Measurements from ENCODE around the gene CREG1.
A peak's percentile ranks its signal among the peaks of the same experiment; 100 is the strongest.

Gene CREG1

DNA sequence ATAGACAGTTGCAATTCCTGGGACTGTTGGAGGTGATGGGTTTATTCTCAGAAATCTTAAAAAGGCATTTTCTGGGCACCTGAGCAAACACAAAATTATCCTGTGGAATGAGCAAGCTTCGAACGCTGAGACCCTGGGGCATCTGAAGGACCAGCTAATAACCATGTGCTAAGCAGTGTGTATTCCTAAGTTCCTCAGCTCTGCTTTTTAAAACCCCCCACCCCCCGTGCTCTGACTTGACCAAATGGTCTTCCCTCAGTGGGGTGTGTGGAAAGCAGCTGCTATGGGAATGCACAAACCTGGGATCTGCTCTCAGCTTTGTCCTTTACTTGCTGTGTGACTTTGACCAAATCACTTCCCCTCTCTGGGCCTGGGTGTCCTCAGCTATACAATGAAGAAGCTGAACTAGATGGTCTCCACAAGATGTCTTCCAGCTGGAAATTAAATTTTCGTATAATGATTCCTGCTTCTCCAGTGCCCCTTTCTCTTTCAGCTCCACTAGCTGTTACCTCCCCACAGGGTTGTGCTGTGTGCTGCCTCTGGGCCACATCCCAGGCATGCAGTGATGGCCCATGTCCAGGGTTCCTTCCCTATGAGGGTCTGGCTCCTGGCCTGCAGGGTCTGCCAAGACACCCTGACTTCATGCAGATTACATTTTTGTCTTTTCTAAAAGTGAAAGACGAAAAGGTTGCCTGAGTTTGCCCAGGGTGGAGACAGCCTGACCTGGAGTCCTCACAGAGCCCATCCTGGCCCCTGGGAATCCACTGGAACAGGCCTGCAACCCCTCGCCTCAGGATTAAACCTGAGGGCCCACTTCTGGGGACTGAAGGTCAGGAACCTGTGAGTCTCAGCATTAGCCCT, 20.4 kb downstream of the CREG1 start:
- no peak overlapping the region for H3K4me3 ChIP-seq (ENCODE audit: low read length)
- TF ChIP-seq, protein P1, sequence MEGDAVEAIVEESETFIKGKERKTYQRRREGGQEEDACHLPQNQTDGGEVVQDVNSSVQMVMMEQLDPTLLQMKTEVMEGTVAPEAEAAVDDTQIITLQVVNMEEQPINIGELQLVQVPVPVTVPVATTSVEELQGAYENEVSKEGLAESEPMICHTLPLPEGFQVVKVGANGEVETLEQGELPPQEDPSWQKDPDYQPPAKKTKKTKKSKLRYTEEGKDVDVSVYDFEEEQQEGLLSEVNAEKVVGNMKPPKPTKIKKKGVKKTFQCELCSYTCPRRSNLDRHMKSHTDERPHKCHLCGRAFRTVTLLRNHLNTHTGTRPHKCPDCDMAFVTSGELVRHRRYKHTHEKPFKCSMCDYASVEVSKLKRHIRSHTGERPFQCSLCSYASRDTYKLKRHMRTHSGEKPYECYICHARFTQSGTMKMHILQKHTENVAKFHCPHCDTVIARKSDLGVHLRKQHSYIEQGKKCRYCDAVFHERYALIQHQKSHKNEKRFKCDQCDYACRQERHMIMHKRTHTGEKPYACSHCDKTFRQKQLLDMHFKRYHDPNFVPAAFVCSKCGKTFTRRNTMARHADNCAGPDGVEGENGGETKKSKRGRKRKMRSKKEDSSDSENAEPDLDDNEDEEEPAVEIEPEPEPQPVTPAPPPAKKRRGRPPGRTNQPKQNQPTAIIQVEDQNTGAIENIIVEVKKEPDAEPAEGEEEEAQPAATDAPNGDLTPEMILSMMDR (IDR thresholded peaks at IDR 0.05; ENCODE audit: insufficient read depth, low read depth, low read length, missing control alignments) = no peak
- no peak for DNase-seq (ENCODE audit: low read depth)

DNA sequence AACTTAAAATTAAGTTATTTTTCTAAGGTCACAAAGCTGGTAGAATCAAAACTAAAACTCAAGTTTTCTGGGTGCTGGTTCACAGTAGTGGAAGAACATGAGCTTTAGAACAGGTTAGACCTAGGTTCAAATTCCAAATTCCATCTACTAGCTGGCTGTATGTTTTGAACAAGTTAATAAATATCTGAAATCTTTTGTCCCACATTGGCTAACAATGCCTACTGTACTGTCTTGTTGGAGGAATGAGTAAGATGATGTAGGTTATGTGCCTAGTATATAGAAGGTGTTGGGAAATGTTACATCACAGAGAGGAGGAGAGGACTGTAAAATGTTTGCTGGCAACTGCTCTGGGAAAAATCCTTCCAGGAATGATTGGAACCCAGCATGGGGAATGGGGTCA, 21.2 kb downstream of the CREG1 start:
- DNase-seq (ENCODE audit: low read depth) = peak; percentile 25
- H3K4me3 ChIP-seq (ENCODE audit: low read length) = no peak overlapping the region
- TF ChIP-seq, protein P1 (IDR thresholded peaks at IDR 0.05; ENCODE audit: insufficient read depth, low read depth, low read length, missing control alignments) = no peak

DNA sequence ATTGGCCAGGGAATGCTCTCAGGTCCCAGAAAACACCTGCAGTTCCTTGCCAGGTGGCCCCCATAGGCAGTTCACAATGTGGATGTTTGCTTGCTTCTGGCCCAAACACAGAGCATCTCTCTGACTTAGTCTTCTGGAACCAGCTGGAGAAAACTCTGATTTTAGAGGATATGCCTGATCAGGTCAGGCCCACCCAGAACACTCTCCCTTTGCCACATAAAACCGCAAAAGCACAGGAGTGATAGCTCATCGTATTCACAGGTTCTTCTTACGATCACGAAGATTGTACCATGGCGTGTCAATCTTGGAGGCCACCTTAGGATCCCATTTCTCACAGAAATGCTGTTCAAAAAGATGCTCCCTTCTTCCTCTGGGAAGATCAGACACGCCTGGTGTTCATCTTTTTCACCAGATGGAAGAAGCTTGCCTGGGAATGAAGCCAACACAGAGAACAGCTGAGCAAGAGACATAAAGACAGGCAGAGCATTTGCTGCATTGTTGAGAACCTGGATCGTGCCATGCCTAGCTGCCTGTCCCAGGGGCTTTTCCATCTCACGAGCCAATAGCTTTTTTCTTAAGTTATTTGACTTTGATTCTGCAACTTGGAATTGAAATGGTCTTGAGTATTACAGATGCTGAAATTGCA, 23.6 kb downstream of the CREG1 start:
- no peak overlapping the region for H3K4me3 ChIP-seq (ENCODE audit: low read length)
- TF ChIP-seq, protein P1 (IDR thresholded peaks at IDR 0.05; ENCODE audit: insufficient read depth, low read depth, low read length, missing control alignments) = no peak
- no peak for DNase-seq (ENCODE audit: low read depth)

DNA sequence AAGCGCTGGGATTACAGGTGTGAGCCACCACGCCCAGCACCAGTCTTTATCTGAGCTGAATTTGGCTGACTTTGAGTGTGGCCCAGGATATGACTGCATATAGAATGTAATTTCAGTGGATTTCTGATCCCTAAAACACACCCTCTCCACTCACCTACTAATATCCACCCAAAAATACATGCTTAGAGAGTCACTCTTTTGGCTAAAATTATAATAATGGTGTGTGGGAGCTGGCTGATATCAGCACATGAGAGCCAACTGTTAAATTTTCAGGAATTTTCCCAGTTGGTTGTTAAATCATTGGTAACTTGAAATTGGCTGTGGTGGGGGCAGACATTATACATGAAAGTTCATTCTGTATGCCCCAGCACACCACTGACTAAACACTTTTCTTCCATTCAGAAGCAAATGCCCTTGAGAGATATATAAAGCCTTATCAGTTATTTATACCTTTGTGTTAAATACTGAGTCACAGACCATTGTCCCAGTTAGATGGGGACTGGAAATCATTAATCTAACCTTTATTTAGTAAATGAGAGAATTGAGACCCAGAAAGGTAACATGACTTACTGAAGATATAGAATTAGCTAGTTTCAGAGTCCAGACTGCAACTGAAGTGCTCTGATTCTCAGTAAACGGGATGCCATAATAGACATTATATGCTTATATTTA, 25.4 kb downstream of the CREG1 start:
- TF ChIP-seq, protein P1 (IDR thresholded peaks at IDR 0.05; ENCODE audit: insufficient read depth, low read depth, low read length, missing control alignments) = no peak
- no peak overlapping the region for H3K4me3 ChIP-seq (ENCODE audit: low read length)
- no peak for DNase-seq (ENCODE audit: low read depth)

DNA sequence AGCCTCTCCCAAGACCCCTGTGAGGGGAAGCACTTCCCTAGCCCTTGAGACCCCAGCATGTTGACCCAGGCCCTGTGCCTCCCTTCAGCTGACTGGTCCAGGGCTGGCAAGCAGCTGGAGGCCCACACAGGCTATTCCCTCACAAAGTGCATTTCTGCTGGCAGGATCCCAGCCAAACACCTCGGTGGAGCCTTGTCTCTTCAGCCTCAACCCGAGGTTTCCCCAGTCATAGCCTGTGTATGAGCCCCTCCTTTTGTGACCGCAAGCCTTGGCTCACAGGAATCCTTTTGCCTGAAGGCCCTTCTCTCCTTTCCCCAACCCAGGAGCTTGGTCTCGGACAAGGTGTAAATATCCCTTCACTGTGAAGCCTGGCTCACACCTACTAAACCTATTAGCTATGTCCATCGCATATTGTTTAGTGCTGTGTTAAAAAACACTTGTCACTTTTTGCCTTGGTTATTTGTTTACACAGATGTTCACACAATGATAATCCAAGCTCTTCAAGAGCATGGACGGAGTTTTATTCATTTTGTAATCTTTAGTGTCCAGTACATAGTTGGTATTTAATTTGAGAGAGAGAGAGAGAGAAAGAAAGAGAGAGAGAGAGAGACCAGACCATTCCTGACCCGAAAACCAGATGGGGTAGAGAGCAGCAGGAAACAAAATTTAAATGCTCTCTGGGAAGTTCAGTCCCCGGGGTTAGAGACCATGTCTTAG, 26.7 kb downstream of the CREG1 start:
- DNase-seq (ENCODE audit: low read depth) = no peak
- H3K4me3 ChIP-seq (ENCODE audit: low read length) = no peak overlapping the region
- TF ChIP-seq, protein P1 (IDR thresholded peaks at IDR 0.05; ENCODE audit: insufficient read depth, low read depth, low read length, missing control alignments) = no peak

DNA sequence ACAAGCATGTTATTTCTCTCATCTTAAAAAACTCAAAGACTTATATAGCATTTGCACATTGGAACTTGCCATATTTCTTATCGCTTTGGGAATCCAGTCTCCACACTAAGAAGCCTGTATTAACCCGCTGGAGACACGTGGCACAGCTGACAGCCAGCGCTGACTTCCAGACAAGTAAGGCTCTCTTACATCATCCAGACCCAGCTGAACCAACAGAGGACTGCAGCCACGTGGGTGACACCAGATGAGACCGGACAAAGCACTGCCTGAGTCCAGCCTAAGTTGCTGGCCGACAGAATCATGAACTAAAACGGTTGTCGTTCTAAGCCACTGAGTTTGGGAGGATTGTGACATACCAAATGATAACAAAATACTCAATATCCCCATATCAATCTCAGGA, 28.9 kb downstream of the CREG1 start:
- no peak for DNase-seq (ENCODE audit: low read depth)
- no peak overlapping the region for H3K4me3 ChIP-seq (ENCODE audit: low read length)
- TF ChIP-seq, protein P1 (IDR thresholded peaks at IDR 0.05; ENCODE audit: insufficient read depth, low read depth, low read length, missing control alignments) = no peak

Measured in epithelial cell of esophagus (primary cell).